Heart left ventricle (tissue), 13 donors: Measurements from ENCODE around the gene DNMT3A.

Experiments
- POLR2A ChIP-seq, 2 donors: fragments of 450-650 bp; IDR thresholded peaks; one replicate each; pipeline ENCODE4 v1.6.1; 2017; ENCODE audit warnings: antibody characterized with exemption in 2 of 2, mild to moderate bottlenecking in 2 of 2, moderate library complexity in 2 of 2
- TF ChIP-seq, protein P1 (sequence below), 12 donors: fragments of 200-600 bp; sonication (generic) in 4 of 12; IDR thresholded peaks; one replicate each; pipeline versions ENCODE4 v1.5.0 to v1.8.0; 2018 to 2022; ENCODE audit warnings: antibody characterized with exemption in 12 of 12, mild to moderate bottlenecking in 5 of 12
- donor health status: ischemic (EF 13 %, LVEDD 7.1; RV severe dilation, severe dysfunction).
- donor health status: DM: no; HTN: yes; CAD: no.
- donor health status: DM: no; HTN: no; CAD: no.
- donor health status: ischemic (EF 25% LVEDD 6.9; RV normal size, moderate dysfunction).
- donor health status: ischemic (EF 25% LVEDD 5.7; RV mildly dilated, moderate dysfunction).
- donor health status: ischemic (EF 35%, LVEDD 5.7; RV mildly dilated, moderate dysfunction).
- donor health status: nonischemic (EF 11% LVEDD 7.7; RV severe dilation, severe dysfunction).
- donor health status: DM: yes; HTN: yes; CAD: no.
- donor health status: PGD.
- donor health status: ischemic (EF 29% LVEDD 5.4; RV normal size, mild dysfunction).
- donor health status: nonischemic (EF 23%, LVEDD 6.1; RV moderate dilation, normal function).

GRCh38 chr2:25219621-25220020 lies 122.1 kb downstream of the DNMT3A start:
- TF ChIP-seq, protein P1, sequence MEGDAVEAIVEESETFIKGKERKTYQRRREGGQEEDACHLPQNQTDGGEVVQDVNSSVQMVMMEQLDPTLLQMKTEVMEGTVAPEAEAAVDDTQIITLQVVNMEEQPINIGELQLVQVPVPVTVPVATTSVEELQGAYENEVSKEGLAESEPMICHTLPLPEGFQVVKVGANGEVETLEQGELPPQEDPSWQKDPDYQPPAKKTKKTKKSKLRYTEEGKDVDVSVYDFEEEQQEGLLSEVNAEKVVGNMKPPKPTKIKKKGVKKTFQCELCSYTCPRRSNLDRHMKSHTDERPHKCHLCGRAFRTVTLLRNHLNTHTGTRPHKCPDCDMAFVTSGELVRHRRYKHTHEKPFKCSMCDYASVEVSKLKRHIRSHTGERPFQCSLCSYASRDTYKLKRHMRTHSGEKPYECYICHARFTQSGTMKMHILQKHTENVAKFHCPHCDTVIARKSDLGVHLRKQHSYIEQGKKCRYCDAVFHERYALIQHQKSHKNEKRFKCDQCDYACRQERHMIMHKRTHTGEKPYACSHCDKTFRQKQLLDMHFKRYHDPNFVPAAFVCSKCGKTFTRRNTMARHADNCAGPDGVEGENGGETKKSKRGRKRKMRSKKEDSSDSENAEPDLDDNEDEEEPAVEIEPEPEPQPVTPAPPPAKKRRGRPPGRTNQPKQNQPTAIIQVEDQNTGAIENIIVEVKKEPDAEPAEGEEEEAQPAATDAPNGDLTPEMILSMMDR (IDR thresholded peaks at IDR 0.05), result no peak
- no peak for TF ChIP-seq POLR2A (IDR thresholded peaks at IDR 0.05)
